Vagina (tissue), 2 donors: Measurements from ENCODE around the gene GBF1. TPM values are rescaled to one million over a fixed set of nuclear protein-coding genes. Genes with fewer than 3 reads are reported as not detected.
A peak's percentile ranks its signal among the peaks of the same experiment; 100 is the strongest.

Experiments used
- DNase-seq, 2 donors: peaks; one replicate each; pipeline ENCODE4 v3.0.0-alpha.2; 2017; ENCODE audit errors: extremely low spot score in 2 of 2
- H3K27ac ChIP-seq: fragments of 200-600 bp; sonication (generic); one replicate; pipeline ENCODE4 v1.5.1; 2019
- H3K27me3 ChIP-seq: fragments of 200-600 bp; sonication (generic); one replicate; pipeline ENCODE4 v1.5.1; 2019
- H3K36me3 ChIP-seq, 2 donors: fragments of 200-600 bp; sonication (generic); one replicate each; pipeline ENCODE4 v1.5.1; 2017 to 2019
- H3K4me1 ChIP-seq: fragments of 200-600 bp; sonication (generic); one replicate; pipeline ENCODE4 v1.5.1; 2019
- H3K4me3 ChIP-seq, 2 donors: fragments of 200-600 bp; sonication (generic); 1 replicate in 1 of 2; 2 replicates in 1 of 2; pipeline ENCODE4 v1.5.1; 2016 to 2019
- H3K9me3 ChIP-seq: fragments of 200-600 bp; sonication (generic); one replicate; pipeline ENCODE4 v1.5.1; 2019
- POLR2A ChIP-seq, 2 donors: fragments of 450-650 bp; IDR thresholded peaks; one replicate each; pipeline ENCODE4 v1.6.1; 2017; ENCODE audit warnings: antibody characterized with exemption in 2 of 2, mild to moderate bottlenecking in 2 of 2, moderate library complexity in 2 of 2
- POLR2AphosphoS5 ChIP-seq, 2 donors: sonication (generic); formaldehyde crosslinking; IDR thresholded peaks; one replicate each; pipeline ENCODE4 v1.9.0; 2017; ENCODE audit warnings: antibody characterized with exemption in 2 of 2, mild to moderate bottlenecking in 2 of 2, low read depth in 1 of 2; ENCODE audit not compliant: insufficient read depth in 1 of 2
- intact Hi-C: fragments of 100-400 bp; cut with DNase I; formaldehyde crosslinking; loops from one replicate; pipeline ENCODE4 v1.15.1; 2023
- total RNA-seq: library from RNA; depleted of rRNA; stranded (reverse); fragments of >200 nt; gene quantifications from one replicate; pipeline ENCODE4 v1.2.3, GENCODE V29; 2016
- TF ChIP-seq, protein P1 (sequence below), 3 experiments: fragments of 450-650 bp in 2 of 3; fragments of 200-600 bp in 1 of 3; sonication (generic) in 1 of 3; IDR thresholded peaks; one replicate each; pipeline ENCODE4 v1.5.1; 2017 to 2019; ENCODE audit warnings: antibody characterized with exemption in 3 of 3, mild to moderate bottlenecking in 2 of 3, moderate library complexity in 2 of 3

The GBF1 gene
- total RNA-seq, 1 donor from 2014 or later, result 48.9 TPM

DNA sequence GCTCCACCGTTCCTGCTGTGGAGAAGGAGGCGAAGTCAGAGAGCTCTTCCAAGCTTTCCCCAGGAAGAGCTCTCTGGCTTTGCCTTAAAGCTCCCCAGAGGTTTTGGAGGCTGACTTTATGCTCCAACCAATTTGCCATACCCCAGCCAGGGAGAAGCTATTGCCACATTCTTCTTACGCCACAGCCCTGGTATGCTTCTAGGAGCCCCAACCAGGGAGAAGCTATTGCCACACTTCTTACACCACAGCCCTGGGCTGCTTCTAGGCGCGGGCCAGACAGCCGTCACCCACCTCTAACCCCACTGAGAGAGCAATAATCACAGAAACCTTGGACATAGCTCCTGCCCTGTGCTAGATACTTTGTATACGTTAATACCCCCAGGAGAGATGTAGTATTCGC, 18.3 kb upstream of the GBF1 start:
- H3K27me3 ChIP-seq, result peaks cover 7% of the 10 kb centered on the region

DNA sequence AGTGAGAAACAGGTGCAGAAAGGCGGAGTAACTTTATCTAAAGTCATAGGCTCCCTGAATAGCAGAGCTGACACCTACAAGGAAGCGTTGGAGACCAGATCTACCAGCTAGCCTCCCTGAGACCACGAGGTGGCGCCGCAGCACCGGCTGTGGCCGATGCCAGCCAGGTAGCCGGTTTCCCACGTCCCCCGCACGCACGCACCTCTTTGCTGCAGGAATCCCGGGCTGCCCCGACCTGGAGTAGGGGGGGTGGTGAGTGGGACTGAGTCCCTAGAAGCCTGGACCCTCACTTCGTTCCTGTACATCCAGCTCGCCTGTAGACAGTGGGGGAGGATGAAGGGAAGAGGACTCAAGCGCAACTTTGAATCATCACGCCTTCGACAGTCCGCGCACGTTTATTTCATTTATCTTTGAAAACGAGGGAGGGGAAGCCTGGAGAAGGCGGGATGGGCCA, 15.5 kb upstream of the GBF1 start:
- Histone ChIP-seq H3K9me3 (no peaks in the 10 kb centered on the region), H3K4me1 (peaks cover 39% of the 10 kb centered on the region), H3K27ac (no peak overlapping the region), H3K36me3 (no peaks in the 10 kb centered on the region), H3K27me3 (peaks cover 7% of the 10 kb centered on the region), H3K4me3 (peak overlapping the region; percentile 41 to 46)
- no peak for DNase-seq
- TF ChIP-seq, protein P1, sequence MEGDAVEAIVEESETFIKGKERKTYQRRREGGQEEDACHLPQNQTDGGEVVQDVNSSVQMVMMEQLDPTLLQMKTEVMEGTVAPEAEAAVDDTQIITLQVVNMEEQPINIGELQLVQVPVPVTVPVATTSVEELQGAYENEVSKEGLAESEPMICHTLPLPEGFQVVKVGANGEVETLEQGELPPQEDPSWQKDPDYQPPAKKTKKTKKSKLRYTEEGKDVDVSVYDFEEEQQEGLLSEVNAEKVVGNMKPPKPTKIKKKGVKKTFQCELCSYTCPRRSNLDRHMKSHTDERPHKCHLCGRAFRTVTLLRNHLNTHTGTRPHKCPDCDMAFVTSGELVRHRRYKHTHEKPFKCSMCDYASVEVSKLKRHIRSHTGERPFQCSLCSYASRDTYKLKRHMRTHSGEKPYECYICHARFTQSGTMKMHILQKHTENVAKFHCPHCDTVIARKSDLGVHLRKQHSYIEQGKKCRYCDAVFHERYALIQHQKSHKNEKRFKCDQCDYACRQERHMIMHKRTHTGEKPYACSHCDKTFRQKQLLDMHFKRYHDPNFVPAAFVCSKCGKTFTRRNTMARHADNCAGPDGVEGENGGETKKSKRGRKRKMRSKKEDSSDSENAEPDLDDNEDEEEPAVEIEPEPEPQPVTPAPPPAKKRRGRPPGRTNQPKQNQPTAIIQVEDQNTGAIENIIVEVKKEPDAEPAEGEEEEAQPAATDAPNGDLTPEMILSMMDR (IDR thresholded peaks at IDR 0.05), result peak; percentile 91 to 95 (median 95)
- no peak for TF ChIP-seq POLR2A (IDR thresholded peaks at IDR 0.05)
- peak; percentile 19 to 40 for TF ChIP-seq POLR2AphosphoS5 (IDR thresholded peaks at IDR 0.05; ENCODE audit: insufficient read depth in 1 of 2, low read depth in 1 of 2)
- intact Hi-C loops, result loop anchor here (5.0 to 10.0 kb wide), 2 partner anchors 65 to 122 kb away; no protein-coding TSS in a partner anchor

More for the DNA sequence above, 18.3 kb upstream of the GBF1 start:
- H3K9me3 ChIP-seq, result no peaks in the 10 kb centered on the region
- no peaks in the 10 kb centered on the region for H3K36me3 ChIP-seq
- no peak for TF ChIP-seq POLR2A (IDR thresholded peaks at IDR 0.05)
- no peak for TF ChIP-seq POLR2AphosphoS5 (IDR thresholded peaks at IDR 0.05; ENCODE audit: insufficient read depth in 1 of 2, low read depth in 1 of 2)
- TF ChIP-seq, protein P1 (IDR thresholded peaks at IDR 0.05), result no peak
- DNase-seq, result no peak
- no peak overlapping the region for H3K4me3 ChIP-seq
- H3K4me1 ChIP-seq, result peaks cover 39% of the 10 kb centered on the region
- intact Hi-C loops, result loop anchor here (5.0 to 10.0 kb wide), 2 partner anchors 62 to 125 kb away; no protein-coding TSS in a partner anchor
- H3K27ac ChIP-seq, result no peak overlapping the region

DNA sequence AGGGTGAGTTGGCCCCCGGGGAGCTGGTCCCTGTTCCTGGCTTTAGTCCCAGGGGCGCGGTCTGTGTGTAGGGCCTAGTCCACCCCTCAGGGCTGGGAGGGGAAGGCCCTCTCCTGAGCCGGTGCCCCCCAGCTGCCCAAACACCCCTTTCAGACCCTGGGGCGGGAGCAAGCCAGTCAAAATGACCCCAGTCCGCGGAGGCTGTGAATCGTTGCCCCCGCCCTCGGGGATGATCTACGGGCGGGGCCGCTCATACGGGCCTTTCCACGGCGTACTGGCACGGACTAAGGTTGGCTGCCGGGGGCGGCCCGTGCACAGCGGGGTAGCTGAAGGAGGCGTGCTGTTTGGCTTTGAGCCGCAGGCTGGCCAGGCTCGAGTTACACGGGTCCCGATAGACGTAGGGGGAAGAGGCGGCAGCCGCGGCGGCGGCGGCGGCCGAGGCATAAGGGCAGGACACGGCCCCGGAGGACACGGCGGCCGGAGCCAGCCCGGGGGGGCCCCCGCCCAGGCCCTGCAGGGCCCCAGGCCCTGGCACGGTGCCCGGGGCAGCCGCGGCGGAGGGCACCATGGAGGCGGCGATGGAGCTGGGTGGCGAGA, 15.0 kb upstream of the GBF1 start:
- H3K9me3 ChIP-seq, result no peaks in the 10 kb centered on the region
- H3K4me3 ChIP-seq, result peak overlapping the region; percentile 41 to 46
- intact Hi-C loops, result no loop called here
- no peak for DNase-seq
- no peak overlapping the region for H3K27ac ChIP-seq
- no peaks in the 10 kb centered on the region for H3K36me3 ChIP-seq
- H3K4me1 ChIP-seq, result peaks cover 35% of the 10 kb centered on the region
- peaks cover 7% of the 10 kb centered on the region for H3K27me3 ChIP-seq
- TF ChIP-seq POLR2AphosphoS5 (IDR thresholded peaks at IDR 0.05; ENCODE audit: insufficient read depth in 1 of 2, low read depth in 1 of 2) (no peak), POLR2A (IDR thresholded peaks at IDR 0.05) (no peak)
- TF ChIP-seq, protein P1 (IDR thresholded peaks at IDR 0.05), result no peak

DNA sequence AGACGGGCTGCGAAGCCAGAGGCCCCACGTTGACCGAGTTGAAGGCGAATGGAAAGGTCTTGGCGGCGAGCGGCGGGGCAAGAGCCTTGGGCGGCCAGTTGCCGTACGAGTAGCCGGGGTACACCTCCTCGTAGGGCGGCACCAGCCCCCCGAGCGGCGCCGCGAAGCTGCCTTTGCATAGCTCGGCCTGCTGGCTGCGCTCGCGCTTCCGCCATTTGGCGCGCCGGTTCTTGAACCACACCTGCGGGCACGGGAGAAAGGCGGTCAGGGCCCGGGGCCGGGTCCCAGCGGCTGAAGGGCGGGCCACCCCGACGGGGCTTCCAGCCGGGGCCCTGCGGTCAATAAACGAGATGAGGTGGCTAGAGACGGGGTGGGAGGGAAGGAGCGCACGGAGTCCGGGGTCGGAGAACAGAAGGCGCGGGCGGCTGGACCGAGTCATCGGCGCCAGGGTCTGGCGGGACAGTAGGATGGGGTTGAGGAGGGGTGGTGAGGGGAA, 14.4 kb upstream of the GBF1 start:
- no peak for DNase-seq
- H3K4me3 ChIP-seq, result peak overlapping the region; percentile 41 to 46
- peaks cover 30% of the 10 kb centered on the region for H3K4me1 ChIP-seq
- H3K27ac ChIP-seq, result no peak overlapping the region
- no peaks in the 10 kb centered on the region for H3K36me3 ChIP-seq
- H3K9me3 ChIP-seq, result no peaks in the 10 kb centered on the region
- TF ChIP-seq, protein P1 (IDR thresholded peaks at IDR 0.05), result no peak
- no peak for TF ChIP-seq POLR2AphosphoS5 (IDR thresholded peaks at IDR 0.05; ENCODE audit: insufficient read depth in 1 of 2, low read depth in 1 of 2)
- no peak for TF ChIP-seq POLR2A (IDR thresholded peaks at IDR 0.05)
- intact Hi-C loops, result no loop called here
- H3K27me3 ChIP-seq, result peaks cover 7% of the 10 kb centered on the region
